ENCODE data around the gene ALDH4A1. TPM values are rescaled to one million over a fixed set of nuclear protein-coding genes. Genes with fewer than 3 reads are reported as not detected.
"Not testable (repeated sequence)": the region's sequence is repeated elsewhere in the genome, so short reads cannot be mapped to it uniquely, and the experiment has no call there.

Gene ALDH4A1
- polyA plus RNA-seq, 3 donors, result 61.3 to 85.2 (median 64.7) TPM

GRCh38 chr1:18879791-18880309, 22.5 kb downstream of the ALDH4A1 start:
- DNase-seq (ENCODE audit: low read depth in 3 of 3, low spot score in 2 of 3), result peak in 2 of 3 donors; percentile 36 to 53

- no peak for DNase-seq (ENCODE audit: low read depth in 3 of 3, low spot score in 2 of 3)
These were observed 23.1 kb downstream of the ALDH4A1 start for GRCh38 chr1:18879215-18879790.

- DNase-seq (ENCODE audit: low read depth in 3 of 3, low spot score in 2 of 3), result no peak
These were observed 23.7 kb downstream of the ALDH4A1 start for GRCh38 chr1:18878538-18879214.

GRCh38 chr1:18877282-18877681, 25.1 kb downstream of the ALDH4A1 start:
- no peak for DNase-seq (ENCODE audit: low read depth in 3 of 3, low spot score in 2 of 3)

- no peak for DNase-seq (ENCODE audit: low read depth in 3 of 3, low spot score in 2 of 3)
These were observed 26.1 kb downstream of the ALDH4A1 start for GRCh38 chr1:18876210-18876609.

GRCh38 chr1:18875796-18876128, 26.6 kb downstream of the ALDH4A1 start:
- no peak for DNase-seq (ENCODE audit: low read depth in 3 of 3, low spot score in 2 of 3)

- peak; percentile 74 to 76 (median 75) for DNase-seq (ENCODE audit: low read depth in 3 of 3, low spot score in 2 of 3)
These were observed 27.1 kb downstream of the ALDH4A1 start for GRCh38 chr1:18875107-18875795.

- DNase-seq (ENCODE audit: low read depth in 3 of 3, low spot score in 2 of 3), result no peak
These were observed 27.8 kb downstream of the ALDH4A1 start for GRCh38 chr1:18874600-18874999.

GRCh38 chr1:18874036-18874435, 28.3 kb downstream of the ALDH4A1 start:
- no peak for DNase-seq (ENCODE audit: low read depth in 3 of 3, low spot score in 2 of 3)

GRCh38 chr1:18872071-18872611, 30.2 kb downstream of the ALDH4A1 start:
- DNase-seq (ENCODE audit: low read depth in 3 of 3, low spot score in 2 of 3), result no peak

GRCh38 chr1:18871401-18872070, 30.8 kb downstream of the ALDH4A1 start:
- DNase-seq (ENCODE audit: low read depth in 3 of 3, low spot score in 2 of 3), result no peak

- no peak for DNase-seq (ENCODE audit: low read depth in 3 of 3, low spot score in 2 of 3)
These were observed 31.4 kb downstream of the ALDH4A1 start for GRCh38 chr1:18870957-18871356.

GRCh38 chr1:18870595-18870865, 31.8 kb downstream of the ALDH4A1 start:
- not testable (repeated sequence) for DNase-seq (ENCODE audit: low read depth in 3 of 3, low spot score in 2 of 3)

- DNase-seq (ENCODE audit: low read depth in 3 of 3, low spot score in 2 of 3), result no peak
These were observed 32.3 kb downstream of the ALDH4A1 start for GRCh38 chr1:18869847-18870594.

GRCh38 chr1:18868801-18869424, 33.4 kb downstream of the ALDH4A1 start:
- DNase-seq (ENCODE audit: low read depth in 3 of 3, low spot score in 2 of 3), result no peak

- DNase-seq (ENCODE audit: low read depth in 3 of 3, low spot score in 2 of 3), result no peak
These were observed 34.0 kb downstream of the ALDH4A1 start for GRCh38 chr1:18868354-18868753.

- no peak for DNase-seq (ENCODE audit: low read depth in 3 of 3, low spot score in 2 of 3)
These were observed 35.5 kb downstream of the ALDH4A1 start for GRCh38 chr1:18866846-18867245.

- no peak for DNase-seq (ENCODE audit: low read depth in 3 of 3, low spot score in 2 of 3)
These were observed 36.0 kb downstream of the ALDH4A1 start for GRCh38 chr1:18866314-18866713.

GRCh38 chr1:18865176-18865575, 37.2 kb downstream of the ALDH4A1 start:
- no peak for DNase-seq (ENCODE audit: low read depth in 3 of 3, low spot score in 2 of 3)

- no peak for DNase-seq (ENCODE audit: low read depth in 3 of 3, low spot score in 2 of 3)
These were observed 40.8 kb downstream of the ALDH4A1 start for GRCh38 chr1:18861590-18861989.
